Measurements from ENCODE around the gene SWSAP1. TPM values are rescaled to one million over a fixed set of nuclear protein-coding genes. Genes with fewer than 3 reads are reported as not detected.
"Not testable (repeated sequence)": the region's sequence is repeated elsewhere in the genome, so short reads cannot be mapped to it uniquely, and the experiment has no call there.

Gene SWSAP1
- total RNA-seq, 4 donors from 2014 or later = 2.1 to 3.3 (median 2.3) TPM

- no peak overlapping the region for H3K4me3 ChIP-seq (ENCODE audit: low read depth, poor library complexity, severe bottlenecking)
- no peak for DNase-seq (ENCODE audit: low spot score in 2 of 2)
- no peak for TF ChIP-seq POLR2A (IDR thresholded peaks at IDR 0.05)
- no peak for TF ChIP-seq CTCF (IDR thresholded peaks at IDR 0.05)
- intact Hi-C loops (cut with DNase I; ENCODE audit: low total_unique reads) = no loop called here
- 73 to 74% methylated on average over 7 of the region's 7 CpGs for WGBS, 2 donors
These were observed 26.9 kb upstream of the SWSAP1 start for GRCh38 chr19:11347546-11348039.

GRCh38 chr19:11349171-11349570 lies 25.3 kb upstream of the SWSAP1 start:
- intact Hi-C loops (cut with DNase I; ENCODE audit: low total_unique reads) = no loop called here
- DNase-seq (ENCODE audit: low spot score in 2 of 2) = no peak
- WGBS, 2 donors = 92% methylated on average over 4 of the region's 4 CpGs
- TF ChIP-seq CTCF (IDR thresholded peaks at IDR 0.05) = no peak
- no peak overlapping the region for H3K4me3 ChIP-seq (ENCODE audit: low read depth, poor library complexity, severe bottlenecking)

- DNase-seq (ENCODE audit: low spot score in 2 of 2); H3K4me3 ChIP-seq (ENCODE audit: low read depth, poor library complexity, severe bottlenecking); intact Hi-C loops (cut with DNase I; ENCODE audit: low total_unique reads): not testable (repeated sequence)
- WGBS, 2 donors = 98% methylated on average over 4 of the region's 4 CpGs
These were observed 20.4 kb upstream of the SWSAP1 start for GRCh38 chr19:11354102-11354501.

GRCh38 chr19:11355160-11356073 lies 19.0 kb upstream of the SWSAP1 start, which contains the start of gene PLPPR2:
Gene PLPPR2 (plus strand): TSS chr19:11355432. CDS start chr19:11357674, 2,242 bp downstream.
- intact Hi-C loops (cut with DNase I; ENCODE audit: low total_unique reads) = no loop called here
- WGBS, 2 donors = 4 to 7% methylated on average over 28 to 39 of the region's 62 CpGs
- peak; percentile 92 to 98 for DNase-seq (ENCODE audit: low spot score in 2 of 2)
- TF ChIP-seq POLR2A (IDR thresholded peaks at IDR 0.05) (no peak), CTCF (IDR thresholded peaks at IDR 0.05) (no peak)
- peak within 1 kb of the TSS; percentile 45 for H3K4me3 ChIP-seq (ENCODE audit: low read depth, poor library complexity, severe bottlenecking)

GRCh38 chr19:11356074-11356397 lies 18.4 kb upstream of the SWSAP1 start:
- TF ChIP-seq CTCF (IDR thresholded peaks at IDR 0.05) (no peak), POLR2A (IDR thresholded peaks at IDR 0.05) (no peak)
- intact Hi-C loops (cut with DNase I; ENCODE audit: low total_unique reads) = no loop called here
- WGBS, 2 donors = 79 to 80% methylated on average over 6 of the region's 6 CpGs
- DNase-seq (ENCODE audit: low spot score in 2 of 2) = no peak
- no peak overlapping the region for H3K4me3 ChIP-seq (ENCODE audit: low read depth, poor library complexity, severe bottlenecking)

GRCh38 chr19:11356676-11357550 lies 17.6 kb upstream of the SWSAP1 start:
- 81 to 87% methylated on average over 10 to 11 of the region's 11 CpGs for WGBS, 2 donors
- DNase-seq (ENCODE audit: low spot score in 2 of 2) = no peak

More at GRCh38 chr19:11356676-11357550, 17.6 kb upstream of the SWSAP1 start:
- intact Hi-C loops (cut with DNase I; ENCODE audit: low total_unique reads) = no loop called here
- TF ChIP-seq CTCF (IDR thresholded peaks at IDR 0.05) = no peak
- TF ChIP-seq POLR2A (IDR thresholded peaks at IDR 0.05) = no peak
- no peak overlapping the region for H3K4me3 ChIP-seq (ENCODE audit: low read depth, poor library complexity, severe bottlenecking)
